Measurements from ENCODE around the gene PKNOX2. TPM values are rescaled to one million over a fixed set of nuclear protein-coding genes. Genes with fewer than 3 reads are reported as not detected.

Gene PKNOX2
- total RNA-seq, 4 donors from 2014 or later: 1.5 to 8.2 (median 3.6) TPM

GRCh38 chr11:125167954-125168835 lies 3.6 kb downstream of the PKNOX2 start:
- 77% methylated on average over 9 of the region's 9 CpGs for WGBS
- Histone ChIP-seq H3K36me3 (no peaks in the 10 kb centered on the region), H3K4me1 (peaks cover 31% of the 10 kb centered on the region), H3K4me3 (no peak overlapping the region), H3K27ac (no peak overlapping the region), H3K9me3 (no peaks in the 10 kb centered on the region), H3K27me3 (peaks cover 22% of the 10 kb centered on the region)
- DNase-seq (ENCODE audit: low spot score in 2 of 2): no peak
- no peak for TF ChIP-seq POLR2A (IDR thresholded peaks at IDR 0.05)
- no peak for TF ChIP-seq CTCF (IDR thresholded peaks at IDR 0.05)

GRCh38 chr11:125168918-125169456 lies 4.4 kb downstream of the PKNOX2 start:
- H3K4me1 ChIP-seq: peaks cover 26% of the 10 kb centered on the region
- H3K9me3 ChIP-seq: no peaks in the 10 kb centered on the region
- WGBS: 75% methylated on average over 14 of the region's 14 CpGs
- H3K36me3 ChIP-seq: no peaks in the 10 kb centered on the region
- H3K27me3 ChIP-seq: peaks cover 16% of the 10 kb centered on the region
- no peak for TF ChIP-seq POLR2A (IDR thresholded peaks at IDR 0.05)
- no peak for TF ChIP-seq CTCF (IDR thresholded peaks at IDR 0.05)
- TF ChIP-seq POLR2AphosphoS5 (IDR thresholded peaks at IDR 0.05): no peak
- TF ChIP-seq EP300 (IDR thresholded peaks at IDR 0.05): no peak
- DNase-seq (ENCODE audit: low spot score in 2 of 2): no peak
- no peak overlapping the region for H3K4me3 ChIP-seq
- H3K27ac ChIP-seq: no peak overlapping the region

- DNase-seq (ENCODE audit: low spot score in 2 of 2): no peak
- Histone ChIP-seq H3K36me3 (no peaks in the 10 kb centered on the region), H3K27me3 (peaks cover 16% of the 10 kb centered on the region), H3K9me3 (no peaks in the 10 kb centered on the region), H3K4me1 (peaks cover 17% of the 10 kb centered on the region), H3K4me3 (no peak overlapping the region), H3K27ac (no peak overlapping the region)
- TF ChIP-seq EP300 (IDR thresholded peaks at IDR 0.05) (no peak), POLR2A (IDR thresholded peaks at IDR 0.05) (no peak), CTCF (IDR thresholded peaks at IDR 0.05) (no peak), POLR2AphosphoS5 (IDR thresholded peaks at IDR 0.05) (no peak)
- 77% methylated on average over 7 of the region's 9 CpGs for WGBS
Measured at GRCh38 chr11:125170001-125170509, 5.5 kb downstream of the PKNOX2 start.

GRCh38 chr11:125170510-125171031 lies 6.0 kb downstream of the PKNOX2 start:
- Histone ChIP-seq H3K9me3 (no peaks in the 10 kb centered on the region), H3K4me1 (peaks cover 14% of the 10 kb centered on the region), H3K27me3 (peaks cover 13% of the 10 kb centered on the region), H3K36me3 (no peaks in the 10 kb centered on the region), H3K27ac (no peak overlapping the region), H3K4me3 (no peak overlapping the region)
- no peak for TF ChIP-seq EP300 (IDR thresholded peaks at IDR 0.05)
- no peak for TF ChIP-seq POLR2A (IDR thresholded peaks at IDR 0.05)
- no peak for TF ChIP-seq CTCF (IDR thresholded peaks at IDR 0.05)
- no peak for TF ChIP-seq POLR2AphosphoS5 (IDR thresholded peaks at IDR 0.05)
- WGBS: 43% methylated on average over 12 of the region's 12 CpGs
- peak in 1 of 2 donors; percentile 39 for DNase-seq (ENCODE audit: low spot score in 2 of 2)

- no peak overlapping the region for H3K4me3 ChIP-seq
- H3K27ac ChIP-seq: no peak overlapping the region
- H3K27me3 ChIP-seq: no peaks in the 10 kb centered on the region
- H3K4me1 ChIP-seq: no peaks in the 10 kb centered on the region
- TF ChIP-seq POLR2A (IDR thresholded peaks at IDR 0.05) (no peak), CTCF (IDR thresholded peaks at IDR 0.05) (no peak), EP300 (IDR thresholded peaks at IDR 0.05) (no peak), POLR2AphosphoS5 (IDR thresholded peaks at IDR 0.05) (no peak)
- H3K36me3 ChIP-seq: no peaks in the 10 kb centered on the region
- no peak for DNase-seq (ENCODE audit: low spot score in 2 of 2)
- WGBS: 80% methylated on average over 4 of the region's 4 CpGs
- H3K9me3 ChIP-seq: no peaks in the 10 kb centered on the region
Measured at GRCh38 chr11:125171974-125172373, 7.4 kb downstream of the PKNOX2 start.

Data from suprapubic skin (tissue), 4 donors.